ENCODE results near the gene ZFP64.
"Not testable (repeated sequence)": the region's sequence is repeated elsewhere in the genome, so short reads cannot be mapped to it uniquely, and the experiment has no call there.

Gene ZFP64

GRCh38 chr20:52160049-52160570 lies 31.5 kb downstream of the ZFP64 start:
- DNase-seq (ENCODE audit: low read depth, low spot score): no peak

- no peak for DNase-seq (ENCODE audit: low read depth, low spot score)
These were observed 37.0 kb downstream of the ZFP64 start for GRCh38 chr20:52154575-52154974.

- no peak for DNase-seq (ENCODE audit: low read depth, low spot score)
These were observed 37.7 kb downstream of the ZFP64 start for GRCh38 chr20:52153896-52154295.

GRCh38 chr20:52152921-52153320 lies 38.7 kb downstream of the ZFP64 start:
- no peak for DNase-seq (ENCODE audit: low read depth, low spot score)

- DNase-seq (ENCODE audit: low read depth, low spot score): no peak
These were observed 39.2 kb downstream of the ZFP64 start for GRCh38 chr20:52152416-52152815.

- peak; percentile 23 for DNase-seq (ENCODE audit: low read depth, low spot score)
These were observed 40.9 kb downstream of the ZFP64 start for GRCh38 chr20:52150440-52151258.

- DNase-seq (ENCODE audit: low read depth, low spot score): no peak
These were observed 46.0 kb downstream of the ZFP64 start for GRCh38 chr20:52145587-52145986.

- no peak for DNase-seq (ENCODE audit: low read depth, low spot score)
These were observed 48.3 kb downstream of the ZFP64 start for GRCh38 chr20:52143277-52143676.

- no peak for DNase-seq (ENCODE audit: low read depth, low spot score)
These were observed 48.8 kb downstream of the ZFP64 start for GRCh38 chr20:52142757-52143156.

GRCh38 chr20:52139986-52140385 lies 51.6 kb downstream of the ZFP64 start:
- DNase-seq (ENCODE audit: low read depth, low spot score): no peak

GRCh38 chr20:52137850-52138249 lies 53.7 kb downstream of the ZFP64 start:
- no peak for DNase-seq (ENCODE audit: low read depth, low spot score)

- DNase-seq (ENCODE audit: low read depth, low spot score): not testable (repeated sequence)
These were observed 57.9 kb downstream of the ZFP64 start for GRCh38 chr20:52133714-52134113.

GRCh38 chr20:52132337-52132736 lies 59.2 kb downstream of the ZFP64 start:
- DNase-seq (ENCODE audit: low read depth, low spot score): no peak

- DNase-seq (ENCODE audit: low read depth, low spot score): no peak
These were observed 60.4 kb downstream of the ZFP64 start for GRCh38 chr20:52131048-52131643.

GRCh38 chr20:52130406-52130805 lies 61.2 kb downstream of the ZFP64 start:
- no peak for DNase-seq (ENCODE audit: low read depth, low spot score)

GRCh38 chr20:52129611-52130010 lies 62.0 kb downstream of the ZFP64 start:
- DNase-seq (ENCODE audit: low read depth, low spot score): no peak

- no peak for DNase-seq (ENCODE audit: low read depth, low spot score)
These were observed 64.3 kb downstream of the ZFP64 start for GRCh38 chr20:52127309-52127708.

GRCh38 chr20:52124821-52125220 lies 66.8 kb downstream of the ZFP64 start:
- no peak for DNase-seq (ENCODE audit: low read depth, low spot score)

- no peak for DNase-seq (ENCODE audit: low read depth, low spot score)
These were observed 72.9 kb downstream of the ZFP64 start for GRCh38 chr20:52118696-52119095.

- DNase-seq (ENCODE audit: low read depth, low spot score): no peak
These were observed 73.5 kb downstream of the ZFP64 start for GRCh38 chr20:52118016-52118623.

GRCh38 chr20:52110456-52110855 lies 81.1 kb downstream of the ZFP64 start:
- no peak for DNase-seq (ENCODE audit: low read depth, low spot score)
